Ascending aorta (tissue), 2 donors: ENCODE measurements around the gene PEX10. TPM values are rescaled to one million over a fixed set of nuclear protein-coding genes. Genes with fewer than 3 reads are reported as not detected.

Experiments
- DNase-seq, 2 donors: peaks; one replicate each; pipeline ENCODE4 v3.0.0-alpha.2; 2019; ENCODE audit warnings: low spot score in 2 of 2
- H3K27ac ChIP-seq, 2 donors: fragments of 200-600 bp; sonication (generic); one replicate each; pipeline ENCODE4 v1.5.1; 2016 to 2017; ENCODE audit warnings: mild to moderate bottlenecking in 1 of 2
- H3K27me3 ChIP-seq: fragments of 200-600 bp; sonication (generic); one replicate; pipeline ENCODE4 v1.5.1; 2017
- H3K36me3 ChIP-seq, 2 donors: fragments of 200-600 bp; sonication (generic); one replicate each; pipeline ENCODE4 v1.5.1; 2016
- H3K4me1 ChIP-seq, 2 donors: fragments of 200-600 bp; sonication (generic); one replicate each; pipeline ENCODE4 v1.5.1; 2016 to 2017; ENCODE audit warnings: mild to moderate bottlenecking in 1 of 2
- H3K4me3 ChIP-seq, 2 donors: fragments of 200-600 bp; sonication (generic); one replicate each; pipeline ENCODE4 v1.5.1; 2016 to 2017; ENCODE audit warnings: mild to moderate bottlenecking in 1 of 2
- H3K9me3 ChIP-seq, 2 donors: fragments of 200-600 bp; sonication (generic); one replicate each; pipeline ENCODE4 v1.5.1; 2016
- CTCF ChIP-seq, 3 experiments: fragments of 200-600 bp in 2 of 3; fragments of 450-650 bp in 1 of 3; sonication (generic) in 2 of 3; IDR thresholded peaks; one replicate each; pipeline ENCODE4 v1.5.1; 2016 to 2019; ENCODE audit warnings: antibody characterized with exemption in 3 of 3, mild to moderate bottlenecking in 1 of 3, moderate library complexity in 1 of 3
- intact Hi-C: fragments of 100-400 bp; cut with DNase I; formaldehyde crosslinking; loops from one replicate; pipeline ENCODE4 v1.15.1; 2023
- total RNA-seq: library from RNA; depleted of rRNA; stranded (reverse); fragments of >200 nt; gene quantifications from one replicate; pipeline ENCODE4 v1.1.0, GENCODE V29; 2016

The PEX10 gene
- total RNA-seq, 1 donor from 2014 or later, result 26.1 TPM

- Histone ChIP-seq H3K27me3 (no peaks in the 10 kb centered on the region), H3K4me1 (no peaks in the 10 kb centered on the region), H3K27ac (no peak overlapping the region), H3K4me3 (no peak overlapping the region), H3K36me3 (peaks cover 74 to 91% of the 10 kb centered on the region in 2 donors), H3K9me3 (no peaks in the 10 kb centered on the region)
- intact Hi-C loops, result no loop called here
- no peak for TF ChIP-seq CTCF (IDR thresholded peaks at IDR 0.05)
- DNase-seq, result no peak
These were observed 13.5 kb downstream of the PEX10 start for GRCh38 chr1:2398871-2399270.

GRCh38 chr1:2397007-2397679 lies 15.2 kb downstream of the PEX10 start:
- intact Hi-C loops, result no loop called here
- Histone ChIP-seq H3K27me3 (no peaks in the 10 kb centered on the region), H3K27ac (no peak overlapping the region), H3K9me3 (no peaks in the 10 kb centered on the region), H3K4me1 (peaks cover 4 to 12% of the 10 kb centered on the region in 2 donors), H3K36me3 (peaks cover 57 to 73% of the 10 kb centered on the region in 2 donors), H3K4me3 (no peak overlapping the region)
- no peak for DNase-seq
- no peak for TF ChIP-seq CTCF (IDR thresholded peaks at IDR 0.05)

GRCh38 chr1:2396476-2396875 lies 15.9 kb downstream of the PEX10 start:
- Histone ChIP-seq H3K4me1 (peaks cover 4 to 12% of the 10 kb centered on the region in 2 donors), H3K36me3 (peaks cover 50 to 67% of the 10 kb centered on the region in 2 donors), H3K9me3 (no peaks in the 10 kb centered on the region), H3K27ac (no peak overlapping the region), H3K4me3 (no peak overlapping the region), H3K27me3 (no peaks in the 10 kb centered on the region)
- TF ChIP-seq CTCF (IDR thresholded peaks at IDR 0.05), result no peak
- intact Hi-C loops, result no loop called here
- DNase-seq, result no peak

GRCh38 chr1:2396059-2396458 lies 16.3 kb downstream of the PEX10 start:
- H3K9me3 ChIP-seq, result no peaks in the 10 kb centered on the region
- H3K27ac ChIP-seq, result no peak overlapping the region
- no peak overlapping the region for H3K4me3 ChIP-seq
- H3K4me1 ChIP-seq, result peaks cover 4 to 12% of the 10 kb centered on the region in 2 donors
- H3K36me3 ChIP-seq, result peaks cover 48 to 65% of the 10 kb centered on the region in 2 donors
- DNase-seq, result no peak
- TF ChIP-seq CTCF (IDR thresholded peaks at IDR 0.05), result no peak
- intact Hi-C loops, result no loop called here
- H3K27me3 ChIP-seq, result no peaks in the 10 kb centered on the region

- TF ChIP-seq CTCF (IDR thresholded peaks at IDR 0.05), result no peak
- Histone ChIP-seq H3K36me3 (peaks cover 47 to 57% of the 10 kb centered on the region in 2 donors), H3K27me3 (no peaks in the 10 kb centered on the region), H3K27ac (no peak overlapping the region), H3K4me1 (peaks cover 4 to 18% of the 10 kb centered on the region in 2 donors), H3K9me3 (no peaks in the 10 kb centered on the region), H3K4me3 (no peak overlapping the region)
- no peak for DNase-seq
- intact Hi-C loops, result no loop called here
These were observed 17.1 kb downstream of the PEX10 start for GRCh38 chr1:2395245-2395644.
